ENCODE measurements around the gene SLC4A1.

DNA sequence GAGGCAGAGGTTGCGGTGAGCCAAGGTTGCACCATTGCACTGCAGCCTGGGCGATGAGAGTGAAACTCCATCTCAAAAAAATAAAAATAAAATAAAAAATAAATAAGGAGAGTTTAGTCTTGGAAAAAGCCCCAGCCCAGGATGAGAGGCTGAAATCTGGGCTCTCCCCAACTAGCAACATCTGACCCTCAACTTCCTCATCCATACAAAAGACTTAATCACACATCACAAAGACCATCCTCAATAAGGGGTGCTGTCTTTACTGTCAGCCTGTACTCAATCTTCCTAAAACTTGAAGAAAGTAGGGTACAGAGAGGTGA, 11.4 kb upstream of the SLC4A1 start:
- TF ChIP-seq, protein P1, sequence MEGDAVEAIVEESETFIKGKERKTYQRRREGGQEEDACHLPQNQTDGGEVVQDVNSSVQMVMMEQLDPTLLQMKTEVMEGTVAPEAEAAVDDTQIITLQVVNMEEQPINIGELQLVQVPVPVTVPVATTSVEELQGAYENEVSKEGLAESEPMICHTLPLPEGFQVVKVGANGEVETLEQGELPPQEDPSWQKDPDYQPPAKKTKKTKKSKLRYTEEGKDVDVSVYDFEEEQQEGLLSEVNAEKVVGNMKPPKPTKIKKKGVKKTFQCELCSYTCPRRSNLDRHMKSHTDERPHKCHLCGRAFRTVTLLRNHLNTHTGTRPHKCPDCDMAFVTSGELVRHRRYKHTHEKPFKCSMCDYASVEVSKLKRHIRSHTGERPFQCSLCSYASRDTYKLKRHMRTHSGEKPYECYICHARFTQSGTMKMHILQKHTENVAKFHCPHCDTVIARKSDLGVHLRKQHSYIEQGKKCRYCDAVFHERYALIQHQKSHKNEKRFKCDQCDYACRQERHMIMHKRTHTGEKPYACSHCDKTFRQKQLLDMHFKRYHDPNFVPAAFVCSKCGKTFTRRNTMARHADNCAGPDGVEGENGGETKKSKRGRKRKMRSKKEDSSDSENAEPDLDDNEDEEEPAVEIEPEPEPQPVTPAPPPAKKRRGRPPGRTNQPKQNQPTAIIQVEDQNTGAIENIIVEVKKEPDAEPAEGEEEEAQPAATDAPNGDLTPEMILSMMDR (IDR thresholded peaks at IDR 0.05; ENCODE audit: borderline replicate concordance, extremely low read depth, low read length, poor library complexity, severe bottlenecking), result no peak
- no peak for TF ChIP-seq EZH2 (IDR thresholded peaks at IDR 0.05; ENCODE audit: borderline replicate concordance, low read depth, low read length, severe bottlenecking)

All from DND-41 (cell line).